HCEC 1CT (cell line): Measurements from ENCODE around the gene MOB3C.

ENCODE experiments used
- DNase-seq: peaks from one replicate; pipeline ENCODE4 v3.0.0-alpha.2; 2017

MOB3C gene

DNA sequence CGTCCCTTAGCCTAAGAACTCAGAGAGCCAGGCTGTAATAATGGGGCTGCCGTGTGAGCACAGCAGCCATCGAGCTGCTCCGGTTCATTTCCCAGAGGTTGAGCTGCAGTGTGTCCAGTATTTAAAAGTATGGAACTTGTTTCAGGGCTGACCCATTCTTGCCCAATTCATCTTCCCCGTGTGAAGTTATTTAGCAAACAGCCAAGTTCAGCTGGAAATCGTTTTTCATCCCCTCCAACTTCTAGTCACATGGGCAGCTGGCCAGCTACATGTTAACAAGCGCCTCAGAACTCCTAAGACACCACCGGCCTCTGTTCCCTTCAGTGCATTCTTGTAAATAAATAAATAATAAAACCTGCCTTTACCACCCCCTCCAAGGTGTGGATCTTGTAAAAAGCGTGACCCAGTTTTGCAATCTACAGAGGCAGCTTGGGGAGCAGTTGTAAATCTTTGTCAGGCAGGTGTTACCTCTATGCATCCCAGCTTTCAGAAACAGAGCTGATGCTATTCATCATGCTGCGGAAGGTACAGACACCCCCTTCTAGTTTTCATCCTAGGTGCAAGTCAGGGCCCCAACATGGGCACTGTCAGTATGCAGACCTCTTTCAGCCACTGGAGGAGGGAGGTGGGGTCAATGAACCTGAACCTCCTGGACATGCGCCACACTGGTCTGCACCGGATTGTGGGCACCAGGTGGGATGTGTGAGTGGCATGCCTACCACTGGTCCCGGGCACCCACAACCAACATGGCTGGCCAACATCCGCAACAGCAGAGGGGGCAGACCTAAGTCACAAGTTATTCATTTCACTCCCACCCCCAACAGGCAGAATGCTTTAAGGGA is 46.5 kb downstream of the MOB3C start:
- DNase-seq: no peak

DNA sequence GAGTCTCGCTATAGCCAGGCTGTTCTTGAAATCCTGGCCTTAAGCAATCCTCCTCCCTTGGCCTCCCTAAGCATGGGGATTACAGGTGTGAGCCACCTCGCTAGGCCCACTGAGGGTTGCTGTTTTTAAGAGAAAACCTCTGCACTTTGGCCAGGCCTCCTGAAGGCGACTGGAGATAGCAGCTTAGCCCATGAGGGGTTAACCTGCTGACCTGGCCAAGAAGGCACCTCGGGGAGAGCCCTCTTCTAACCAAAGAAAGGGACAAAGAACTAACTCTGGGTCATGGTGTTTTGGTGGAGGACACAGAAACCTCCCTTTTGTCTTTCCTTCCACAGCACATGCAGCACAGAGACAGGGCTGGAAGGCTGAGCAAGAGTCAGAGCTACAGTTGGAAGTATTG is 47.5 kb downstream of the MOB3C start:
- DNase-seq: no peak

GRCh38 chr1:46568461-46568891 is 48.1 kb downstream of the MOB3C start:
- no peak for DNase-seq

DNA sequence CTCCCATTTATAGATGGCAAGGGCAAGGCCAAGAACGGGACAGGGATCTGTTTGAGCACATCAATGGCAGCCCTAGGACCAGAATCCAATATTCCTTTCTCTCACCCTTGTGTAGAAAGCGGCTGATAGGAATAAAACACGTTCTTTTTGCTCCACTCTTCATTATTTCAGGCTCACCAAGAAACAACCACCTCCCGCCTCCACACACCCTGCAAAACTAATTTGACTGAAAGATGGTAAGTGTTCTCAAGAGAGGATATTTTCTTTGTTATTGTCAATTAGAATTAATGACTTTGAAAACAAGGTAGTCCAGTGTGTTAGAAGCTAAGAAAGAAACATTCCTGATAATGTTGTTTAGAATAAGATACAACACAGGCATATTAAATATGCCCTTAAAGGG is 53.3 kb downstream of the MOB3C start:
- DNase-seq: no peak

DNA sequence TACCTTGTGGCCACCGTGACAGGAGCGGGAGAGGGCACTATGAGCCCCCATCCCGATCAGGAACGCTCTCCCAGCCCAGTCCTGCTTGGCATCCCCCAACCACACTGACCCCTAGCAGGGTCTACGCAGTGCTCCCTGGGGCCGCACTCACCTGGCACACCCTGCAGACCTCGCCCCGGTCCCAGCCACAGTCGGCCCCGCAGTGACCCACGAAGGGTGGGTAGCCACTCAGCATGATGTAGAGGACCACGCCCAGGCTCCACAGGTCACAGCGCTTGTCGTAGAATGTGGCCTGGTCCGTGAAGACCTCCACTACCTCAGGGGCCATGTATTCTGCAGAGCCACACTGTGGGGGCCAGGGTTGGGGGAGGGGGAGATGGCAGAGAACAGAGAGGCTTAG is 54.1 kb downstream of the MOB3C start:
- DNase-seq: no peak

GRCh38 chr1:46558966-46559365 is 57.6 kb downstream of the MOB3C start:
- no peak for DNase-seq

- DNase-seq: no peak
Observed at GRCh38 chr1:46558141-46558963, 58.3 kb downstream of the MOB3C start.
